ENCODE results near the gene CDKL5.

DNA sequence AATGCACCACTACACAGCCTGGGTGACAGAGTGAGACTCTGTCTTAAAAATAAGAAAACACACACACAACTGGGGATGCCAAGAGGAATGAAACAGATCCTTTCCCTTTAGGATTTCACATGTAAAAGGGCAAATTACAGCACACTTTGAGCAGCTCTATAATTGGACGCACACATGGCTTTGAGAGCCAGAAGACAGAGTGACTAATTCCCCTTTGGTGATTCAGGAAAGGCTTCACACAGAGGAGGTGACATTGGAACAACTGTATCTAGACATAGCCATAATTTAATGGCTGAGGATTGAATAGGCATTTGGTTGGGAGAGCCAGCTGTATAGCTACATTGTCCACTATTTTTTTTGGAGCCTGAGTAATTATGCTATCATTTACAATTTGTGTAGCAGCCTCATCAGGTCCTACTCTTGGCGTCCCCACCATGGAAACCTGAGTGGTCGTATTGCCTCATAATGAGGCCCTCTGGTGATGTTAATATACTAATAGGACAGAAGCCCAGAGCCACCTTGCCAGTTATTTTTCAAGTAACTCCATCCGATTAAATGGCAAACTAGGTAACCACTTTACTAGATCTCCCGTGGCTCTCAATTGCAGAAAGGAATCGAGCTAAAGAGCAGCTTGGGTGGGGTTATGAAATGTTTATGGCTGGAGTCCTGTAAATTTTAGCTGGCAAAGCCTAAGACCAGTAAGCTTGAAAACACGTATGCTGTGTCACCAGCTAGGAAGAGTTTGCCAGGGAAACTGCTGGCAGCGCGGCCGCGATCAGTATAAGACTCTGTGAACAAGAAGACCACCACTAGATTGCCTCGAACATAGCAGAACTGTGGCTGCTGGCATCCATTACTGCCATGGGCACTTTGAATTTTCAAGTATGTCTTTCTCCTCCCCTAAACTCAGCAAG is 273.6 kb downstream of the CDKL5 start:
- no peak for TF ChIP-seq POLR2A (IDR thresholded peaks at IDR 0.05; ENCODE audit: low read length)
- TF ChIP-seq GATA1 (IDR thresholded peaks at IDR 0.05; ENCODE audit: low read depth, low read length), result no peak
